CD14-positive monocyte (primary cell): ENCODE measurements around the gene SRD5A1. TPM values are rescaled to one million over a fixed set of nuclear protein-coding genes. Genes with fewer than 3 reads are reported as not detected.

Experiments
- DNase-seq, 3 donors: peaks; one replicate each; pipeline ENCODE4 v3.0.0-alpha.2; 2011 to 2022
- H2AFZ ChIP-seq: 2 replicates; pipeline ENCODE4 v1.6.0; 2012; ENCODE audit warnings: mild to moderate bottlenecking, low read depth, low read length, inconsistent platforms; ENCODE audit not compliant: insufficient read depth, poor library complexity, severe bottlenecking
- H3K27ac ChIP-seq, 2 donors: 1 replicate in 1 of 2; 2 replicates in 1 of 2; pipeline ENCODE4 v1.5.1; 2012 to 2013; ENCODE audit warnings: low read length in 2 of 2, control low read depth in 1 of 2, inconsistent platforms in 1 of 2, low read depth in 1 of 2, mild to moderate bottlenecking in 1 of 2
- H3K27me3 ChIP-seq, 2 donors: one replicate each; pipeline versions ENCODE4 v1.6.0 to v1.6.1; 2011 to 2013; ENCODE audit warnings: low read length in 2 of 2; ENCODE audit not compliant: control insufficient read depth in 2 of 2, insufficient read depth in 2 of 2
- H3K36me3 ChIP-seq, 2 donors: replicated peaks in 1 of 2; 1 replicate in 1 of 2; 2 replicates in 1 of 2; pipeline versions ENCODE4 v1.5.1 to v1.6.1; 2012 to 2013; ENCODE audit warnings: low read length in 2 of 2, control low read depth in 1 of 2, inconsistent platforms in 1 of 2, mild to moderate bottlenecking in 1 of 2; ENCODE audit not compliant: insufficient read depth in 2 of 2, control insufficient read depth in 1 of 2
- H3K4me1 ChIP-seq, 2 donors: 1 replicate in 1 of 2; 2 replicates in 1 of 2; pipeline versions ENCODE4 v1.5.1 to v1.6.1; 2012 to 2013; ENCODE audit warnings: low read length in 2 of 2, control low read depth in 1 of 2, inconsistent platforms in 1 of 2, mild to moderate bottlenecking in 1 of 2, moderate library complexity in 1 of 2; ENCODE audit not compliant: insufficient read depth in 2 of 2, control insufficient read depth in 1 of 2
- H3K4me2 ChIP-seq: replicated peaks from 2 replicates; pipeline ENCODE3; 2012; ENCODE audit warnings: low read length, moderate library complexity, mild to moderate bottlenecking; ENCODE audit not compliant: poor library complexity, severe bottlenecking; ENCODE audit errors: extremely low read depth
- H3K4me3 ChIP-seq, 3 experiments: fragments of 200-600 bp in 1 of 3; sonication (generic) in 1 of 3; replicated peaks in 1 of 3; 1 replicate in 2 of 3; 2 replicates in 1 of 3; pipeline ENCODE4 v1.5.1; 2011 to 2013; ENCODE audit warnings: low read length in 3 of 3, mild to moderate bottlenecking in 3 of 3, control low read depth in 2 of 3, low read depth in 2 of 3, inconsistent platforms in 1 of 3, moderate library complexity in 1 of 3
- H3K79me2 ChIP-seq: 2 replicates; pipeline ENCODE4 v1.6.0; 2012; ENCODE audit warnings: mild to moderate bottlenecking, control low read depth, inconsistent platforms, low read length, moderate library complexity; ENCODE audit not compliant: insufficient read depth
- H3K9ac ChIP-seq: 2 replicates; pipeline ENCODE4 v1.6.0; 2017; ENCODE audit warnings: low read length, mild to moderate bottlenecking; ENCODE audit not compliant: insufficient read depth, poor library complexity, severe bottlenecking
- H3K9me3 ChIP-seq, 2 donors: replicated peaks in 1 of 2; 1 replicate in 1 of 2; 2 replicates in 1 of 2; pipeline versions ENCODE4 v1.5.1 to v1.6.1; 2012 to 2013; ENCODE audit warnings: low read length in 2 of 2, control low read depth in 1 of 2; ENCODE audit not compliant: control insufficient read depth in 1 of 2, insufficient read depth in 1 of 2
- H4K20me1 ChIP-seq: 2 replicates; pipeline ENCODE4 v1.6.0; 2012; ENCODE audit warnings: mild to moderate bottlenecking, low read length, control low read depth, moderate library complexity; ENCODE audit not compliant: insufficient read depth
- H3K27ac Mint-ChIP-seq, 7 donors: one replicate each; pipeline ENCODE4 v1.8.0; 2020; ENCODE audit warnings: mild to moderate bottlenecking in 7 of 7, mixed read lengths in 7 of 7, moderate library complexity in 6 of 7, inconsistent platforms in 2 of 7
- H3K27me3 Mint-ChIP-seq, 3 donors: one replicate each; pipeline ENCODE4 v1.8.0; 2021 to 2022; ENCODE audit warnings: low read depth in 3 of 3, mild to moderate bottlenecking in 3 of 3, mixed read lengths in 3 of 3, moderate library complexity in 3 of 3, inconsistent platforms in 1 of 3
- H3K36me3 Mint-ChIP-seq, 2 donors: one replicate each; pipeline ENCODE4 v1.8.0; 2020; ENCODE audit warnings: mixed read lengths in 2 of 2, inconsistent platforms in 1 of 2, mild to moderate bottlenecking in 1 of 2
- H3K4me1 Mint-ChIP-seq: one replicate; pipeline ENCODE4 v1.8.0; 2020; ENCODE audit warnings: mild to moderate bottlenecking, mixed read lengths
- H3K4me3 Mint-ChIP-seq, 2 donors: one replicate each; pipeline ENCODE4 v1.8.0; 2020; ENCODE audit warnings: mild to moderate bottlenecking in 2 of 2, mixed read lengths in 2 of 2, moderate library complexity in 1 of 2
- H3K9me3 Mint-ChIP-seq, 7 donors: one replicate each; pipeline ENCODE4 v1.8.0; 2020 to 2022; ENCODE audit warnings: mixed read lengths in 7 of 7, mild to moderate bottlenecking in 6 of 7, moderate library complexity in 6 of 7, inconsistent platforms in 2 of 7
- WGBS: methylation state at CpG from one replicate; pipeline ENCODE4 v1.1.5; 2013; ENCODE audit warnings: missing lambda C conversion rate; ENCODE audit not compliant: insufficient coverage; 5-methylcytosine and 5-hydroxymethylcytosine counted together
- intact Hi-C, 2 donors: fragments of 100-400 bp; cut with micrococcal nuclease; formaldehyde crosslinking; loops; one replicate each; pipeline versions ENCODE4 v1.15.0 to v1.15.1; 2023
- polyA plus RNA-seq, 3 donors: library from polyadenylated mRNA; depleted of rRNA in 1 of 3; unstranded in 2 of 3; stranded (reverse) in 1 of 3; fragments of 300-500 nt in 2 of 3; fragments of >200 nt in 1 of 3; fragmentation: Illumina TruSeq in 2 of 3; gene quantifications; 1 replicate in 2 of 3; 2 replicates in 1 of 3; pipeline ENCODE4 v1.2.3, GENCODE V29; 2012 to 2021
- TF ChIP-seq, protein P1 (sequence below): fragments of 200-600 bp; IDR thresholded peaks from one replicate; pipeline ENCODE4 v1.8.0; 2022; ENCODE audit warnings: antibody characterized with exemption, mild to moderate bottlenecking

The SRD5A1 gene
- polyA plus RNA-seq, 3 donors: 21.2 to 34.7 (median 26.0) TPM

DNA sequence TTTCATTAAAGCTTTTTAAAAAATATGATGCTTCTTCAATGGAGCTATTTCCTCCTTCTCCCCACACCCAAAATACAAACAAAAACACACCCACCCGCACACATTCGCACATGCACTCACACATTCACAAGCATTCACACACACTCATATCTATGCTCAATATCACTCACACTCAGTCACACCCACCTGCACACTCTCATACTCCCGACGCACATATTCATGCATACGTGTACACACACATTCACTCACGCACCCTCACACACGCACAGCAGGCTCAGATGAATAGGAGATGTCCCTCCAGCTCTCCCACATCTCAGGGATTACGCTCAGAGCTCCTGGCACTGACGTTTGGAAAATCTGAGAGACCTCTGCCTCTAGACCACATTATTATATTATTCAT, 54.3 kb downstream of the SRD5A1 start:
- peaks cover 4% of the 10 kb centered on the region for H3K4me1 Mint-ChIP-seq
- peaks cover 39 to 55% (median 40%) of the 10 kb centered on the region in 3 donors for H3K27me3 Mint-ChIP-seq
- Histone ChIP-seq H3K9ac (no peak overlapping the region), H3K4me1 (no peaks in the 10 kb centered on the region), H3K9me3 (no peaks in the 10 kb centered on the region), H3K79me2 (no peaks in the 10 kb centered on the region), H2AFZ (no peak overlapping the region), H4K20me1 (no peaks in the 10 kb centered on the region), H3K27ac (no peak overlapping the region), H3K27me3 (peaks cover 17 to 33% of the 10 kb centered on the region in 2 donors), H3K36me3 (no peaks in the 10 kb centered on the region), H3K4me3 (no peak overlapping the region), H3K4me2 (no peak overlapping the region)
- WGBS: 91% methylated on average over 7 of the region's 9 CpGs
- DNase-seq: no peak
- peak overlapping the region in 1 of 2 donors; percentile 66 for H3K4me3 Mint-ChIP-seq
- peaks cover 0 to 4% (median 2%) of the 10 kb centered on the region in 7 donors for H3K9me3 Mint-ChIP-seq
- no peak overlapping the region for H3K27ac Mint-ChIP-seq
- intact Hi-C loops: no loop called here
- TF ChIP-seq, protein P1, sequence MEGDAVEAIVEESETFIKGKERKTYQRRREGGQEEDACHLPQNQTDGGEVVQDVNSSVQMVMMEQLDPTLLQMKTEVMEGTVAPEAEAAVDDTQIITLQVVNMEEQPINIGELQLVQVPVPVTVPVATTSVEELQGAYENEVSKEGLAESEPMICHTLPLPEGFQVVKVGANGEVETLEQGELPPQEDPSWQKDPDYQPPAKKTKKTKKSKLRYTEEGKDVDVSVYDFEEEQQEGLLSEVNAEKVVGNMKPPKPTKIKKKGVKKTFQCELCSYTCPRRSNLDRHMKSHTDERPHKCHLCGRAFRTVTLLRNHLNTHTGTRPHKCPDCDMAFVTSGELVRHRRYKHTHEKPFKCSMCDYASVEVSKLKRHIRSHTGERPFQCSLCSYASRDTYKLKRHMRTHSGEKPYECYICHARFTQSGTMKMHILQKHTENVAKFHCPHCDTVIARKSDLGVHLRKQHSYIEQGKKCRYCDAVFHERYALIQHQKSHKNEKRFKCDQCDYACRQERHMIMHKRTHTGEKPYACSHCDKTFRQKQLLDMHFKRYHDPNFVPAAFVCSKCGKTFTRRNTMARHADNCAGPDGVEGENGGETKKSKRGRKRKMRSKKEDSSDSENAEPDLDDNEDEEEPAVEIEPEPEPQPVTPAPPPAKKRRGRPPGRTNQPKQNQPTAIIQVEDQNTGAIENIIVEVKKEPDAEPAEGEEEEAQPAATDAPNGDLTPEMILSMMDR: no peak
- no peaks in the 10 kb centered on the region for H3K36me3 Mint-ChIP-seq

DNA sequence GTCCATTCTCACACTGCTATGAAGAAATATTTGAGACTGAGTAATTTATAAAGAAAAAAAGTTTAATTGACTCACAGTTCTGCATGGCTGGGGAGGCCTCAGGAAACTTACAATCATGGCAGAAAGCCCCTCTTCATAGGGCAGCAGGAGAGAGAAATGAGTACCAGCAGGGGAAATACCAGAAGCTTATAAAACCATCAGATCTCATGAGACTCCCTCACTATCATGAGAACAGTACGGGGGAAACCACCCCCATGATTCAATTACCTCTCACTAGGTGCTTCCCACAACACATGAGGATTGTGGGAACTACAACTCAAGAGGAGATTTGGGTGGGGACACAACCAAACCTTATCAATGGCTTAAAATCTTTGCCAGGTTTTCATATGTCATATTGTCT, 59.7 kb downstream of the SRD5A1 start:
- peaks cover 4 to 32% of the 10 kb centered on the region in 2 donors for H3K27me3 ChIP-seq
- no peaks in the 10 kb centered on the region for H3K9me3 ChIP-seq
- H3K79me2 ChIP-seq: no peaks in the 10 kb centered on the region
- no peaks in the 10 kb centered on the region for H3K36me3 Mint-ChIP-seq
- no peaks in the 10 kb centered on the region for H4K20me1 ChIP-seq
- peaks cover 23 to 45% (median 24%) of the 10 kb centered on the region in 3 donors for H3K27me3 Mint-ChIP-seq
- intact Hi-C loops: no loop called here
- H3K4me3 Mint-ChIP-seq: no peak overlapping the region
- H2AFZ ChIP-seq: no peak overlapping the region
- H3K27ac ChIP-seq: no peak overlapping the region
- H3K27ac Mint-ChIP-seq: no peak overlapping the region
- no peaks in the 10 kb centered on the region for H3K36me3 ChIP-seq
- H3K4me3 ChIP-seq: no peak overlapping the region
- H3K4me1 ChIP-seq: no peaks in the 10 kb centered on the region
- no peak overlapping the region for H3K9ac ChIP-seq
- peaks cover 0 to 12% (median 3%) of the 10 kb centered on the region in 7 donors for H3K9me3 Mint-ChIP-seq
- TF ChIP-seq, protein P1: no peak
- DNase-seq: peak in 1 of 3 donors; percentile 49
- no peaks in the 10 kb centered on the region for H3K4me1 Mint-ChIP-seq
- WGBS: no CpG with 5 or more reads among the region's 1 CpG
- no peak overlapping the region for H3K4me2 ChIP-seq
